Small intestine (tissue), 7 donors: ENCODE measurements around the gene ARHGEF2. TPM values are rescaled to one million over a fixed set of nuclear protein-coding genes. Genes with fewer than 3 reads are reported as not detected.

Source experiments
- DNase-seq, 2 donors: peaks; one replicate each; pipeline versions ENCODE4 v3.0.0 to v3.0.0-alpha.2; 2013
- FAIRE-seq: peaks from 2 replicates; lab custom pipeline; 2012; peaks lifted over from hg19 to GRCh38; lab: Jason Lieb, UNC
- H3K27ac ChIP-seq, 3 donors: one replicate each; pipeline ENCODE4 v1.5.1; 2013; ENCODE audit warnings: low read length in 2 of 3, mild to moderate bottlenecking in 2 of 3, control low read depth in 1 of 3, inconsistent platforms in 1 of 3, low read depth in 1 of 3, moderate library complexity in 1 of 3
- H3K27me3 ChIP-seq, 3 donors: one replicate each; pipeline ENCODE4 v1.6.1; 2013; ENCODE audit warnings: low read length in 3 of 3, inconsistent platforms in 1 of 3; ENCODE audit not compliant: control insufficient read depth in 3 of 3, insufficient read depth in 3 of 3
- H3K36me3 ChIP-seq, 3 donors: one replicate each; pipeline ENCODE4 v1.6.1; 2013; ENCODE audit warnings: low read length in 3 of 3, inconsistent platforms in 1 of 3, low read depth in 1 of 3, mild to moderate bottlenecking in 1 of 3, moderate library complexity in 1 of 3; ENCODE audit not compliant: control insufficient read depth in 3 of 3, insufficient read depth in 2 of 3
- H3K4me1 ChIP-seq, 3 donors: one replicate each; pipeline ENCODE4 v1.6.1; 2013; ENCODE audit warnings: low read length in 2 of 3, inconsistent platforms in 1 of 3, low read depth in 1 of 3, mild to moderate bottlenecking in 1 of 3, moderate library complexity in 1 of 3; ENCODE audit not compliant: control insufficient read depth in 3 of 3, insufficient read depth in 2 of 3
- H3K4me3 ChIP-seq, 3 donors: one replicate each; pipeline ENCODE4 v1.5.1; 2013; ENCODE audit warnings: low read length in 3 of 3, control low read depth in 1 of 3, inconsistent platforms in 1 of 3, low read depth in 1 of 3, mild to moderate bottlenecking in 1 of 3, moderate library complexity in 1 of 3
- H3K9me3 ChIP-seq, 2 donors: one replicate each; pipeline ENCODE4 v1.6.1; 2013; ENCODE audit warnings: low read depth in 1 of 2, low read length in 1 of 2; ENCODE audit not compliant: control insufficient read depth in 2 of 2, insufficient read depth in 1 of 2
- WGBS, 3 donors: extraction: QIAGEN DNeasy Blood & Tissue Kit; methylation state at CpG; one replicate each; pipeline ENCODE4 v1.1.7; 2013; 5-methylcytosine and 5-hydroxymethylcytosine counted together
- polyA plus RNA-seq, 4 donors: library from polyadenylated mRNA; stranded (reverse) in 3 of 4; unstranded in 1 of 4; fragments of 200-250 nt in 3 of 4; fragments of 120-200 nt in 1 of 4; gene quantifications; one replicate each; pipeline versions ENCODE4 v1.2.1 to v1.2.3, GENCODE V29; 2013
- donor health status: healthy with polysubstance abuse.
- donor health status: control.
- donor health status: control.
- donor health status: Bipolar disorder and iron deficiency.
- donor health status: healthy.

The ARHGEF2 gene
- polyA plus RNA-seq, 4 donors = 14.6 to 61.6 (median 38.2) TPM

- H3K27ac ChIP-seq = peak overlapping the region; percentile 86 to 95 (median 95)
- H3K36me3 ChIP-seq = peaks cover 0 to 6% (median 0%) of the 10 kb centered on the region in 3 donors
- H3K4me3 ChIP-seq = no peak overlapping the region
- H3K4me1 ChIP-seq = peaks cover 0 to 50% (median 9%) of the 10 kb centered on the region in 3 donors
- H3K27me3 ChIP-seq = no peaks in the 10 kb centered on the region
- FAIRE-seq (no peak), DNase-seq (peak; percentile 73 to 90)
- WGBS, 3 donors = 24 to 41% (median 31%) methylated on average over 4 of the region's 4 CpGs
- no peaks in the 10 kb centered on the region for H3K9me3 ChIP-seq
Measured at GRCh38 chr1:155940482-155940992, 37.8 kb downstream of the ARHGEF2 start.

- H3K9me3 ChIP-seq = no peaks in the 10 kb centered on the region
- H3K27me3 ChIP-seq = no peaks in the 10 kb centered on the region
- H3K36me3 ChIP-seq = peaks cover 0 to 6% (median 0%) of the 10 kb centered on the region in 3 donors
- DNase-seq (peak; percentile 70 to 75), FAIRE-seq (no peak)
- 0% methylated on average over 1 of the region's 1 CpG for WGBS, 3 donors
- H3K4me1 ChIP-seq = peaks cover 0 to 32% (median 4%) of the 10 kb centered on the region in 3 donors
- H3K27ac ChIP-seq = peak overlapping the region in 2 of 3 donors; percentile 6 to 33
- H3K4me3 ChIP-seq = no peak overlapping the region
Measured at GRCh38 chr1:155938220-155938627, 40.1 kb downstream of the ARHGEF2 start.

GRCh38 chr1:155934936-155935590 is 43.3 kb downstream of the ARHGEF2 start:
- 53 to 77% (median 73%) methylated on average over 24 of the region's 24 CpGs for WGBS, 3 donors
- Histone ChIP-seq H3K27ac (peak overlapping the region; percentile 74 to 90 (median 89)), H3K27me3 (no peaks in the 10 kb centered on the region), H3K4me1 (peaks cover 3 to 16% (median 15%) of the 10 kb centered on the region in 3 donors), H3K9me3 (no peaks in the 10 kb centered on the region), H3K4me3 (peak overlapping the region in 2 of 3 donors; percentile 67 to 75), H3K36me3 (peaks cover 5 to 22% (median 5%) of the 10 kb centered on the region in 3 donors)
- FAIRE-seq (no peak), DNase-seq (peak in 1 of 2 donors; percentile 47)

GRCh38 chr1:155934097-155934935 is 44.0 kb downstream of the ARHGEF2 start, which contains the start of gene KHDC4:
KHDC4 (minus strand) TSS chr1:155934413; CDS start chr1:155934373, 40 bp downstream.
- FAIRE-seq (no peak), DNase-seq (peak; percentile 98 to 100)
- no peaks in the 10 kb centered on the region for H3K9me3 ChIP-seq
- peak within 1 kb of the TSS; percentile 64 to 75 (median 67) for H3K4me3 ChIP-seq
- H3K36me3 ChIP-seq = peaks cover 5 to 29% (median 5%) of the 10 kb centered on the region in 3 donors
- H3K27ac ChIP-seq = peak within 1 kb of the TSS; percentile 82 to 94 (median 90)
- H3K27me3 ChIP-seq = no peaks in the 10 kb centered on the region
- H3K4me1 ChIP-seq = peaks cover 3 to 14% (median 13%) of the 10 kb centered on the region in 3 donors
- WGBS, 3 donors = 0 to 1% (median 1%) methylated on average over 50 of the region's 50 CpGs

DNA sequence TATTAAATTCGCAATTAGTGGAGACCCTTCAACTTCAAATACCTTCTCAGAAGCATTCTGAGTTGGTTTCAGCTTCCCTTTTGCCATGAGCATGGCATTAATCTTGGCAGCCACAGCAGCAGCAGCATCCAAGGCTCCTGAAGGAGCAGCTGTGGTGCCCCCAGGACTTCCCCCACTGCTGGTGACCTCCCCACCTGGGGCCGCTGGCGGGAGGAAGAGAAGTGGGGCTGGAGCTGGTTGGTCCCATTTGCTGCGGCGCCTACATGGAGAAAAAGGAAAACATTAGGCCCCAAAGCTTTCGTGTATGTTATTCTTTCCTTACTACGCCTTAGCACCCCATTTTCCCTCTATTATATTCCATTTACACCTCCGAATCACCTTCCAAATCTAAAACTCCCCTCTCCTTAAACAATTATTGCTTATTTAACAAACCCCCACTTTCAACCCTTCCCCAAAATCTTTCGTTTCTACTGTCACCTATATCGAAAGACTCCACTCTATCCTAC is 44.7 kb downstream of the ARHGEF2 start:
- Histone ChIP-seq H3K4me1 (peaks cover 3 to 14% (median 13%) of the 10 kb centered on the region in 3 donors), H3K36me3 (peaks cover 5 to 31% (median 5%) of the 10 kb centered on the region in 3 donors), H3K4me3 (peak overlapping the region; percentile 64 to 75 (median 67)), H3K9me3 (no peaks in the 10 kb centered on the region), H3K27ac (peak overlapping the region; percentile 82 to 94 (median 87)), H3K27me3 (no peaks in the 10 kb centered on the region)
- WGBS, 3 donors = 0 to 3% (median 2%) methylated on average over 10 of the region's 10 CpGs
- DNase-seq (peak; percentile 31 to 50), FAIRE-seq (no peak)

DNA sequence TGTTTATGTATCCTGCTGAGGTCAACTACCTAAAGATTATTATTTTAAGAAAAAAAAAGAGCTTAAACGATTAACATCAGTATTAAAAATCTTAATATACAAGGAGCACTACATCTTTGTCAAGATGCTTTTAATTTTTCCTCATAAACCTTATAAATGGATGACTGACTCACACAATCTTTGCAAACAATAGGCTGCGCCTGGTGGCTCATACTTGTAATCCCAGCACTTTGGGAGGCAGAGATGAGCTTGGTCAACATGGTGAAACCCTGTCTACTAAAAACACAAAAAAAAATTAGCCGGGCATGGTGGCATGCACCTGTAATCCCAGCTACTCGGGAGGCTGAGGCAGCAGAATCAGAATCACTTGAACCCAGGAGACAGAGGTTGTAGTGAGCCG is 45.9 kb downstream of the ARHGEF2 start:
- peaks cover 5 to 39% (median 5%) of the 10 kb centered on the region in 3 donors for H3K36me3 ChIP-seq
- 39 to 74% (median 52%) methylated on average over 5 of the region's 5 CpGs for WGBS, 3 donors
- no peak overlapping the region for H3K27ac ChIP-seq
- H3K27me3 ChIP-seq = no peaks in the 10 kb centered on the region
- no peaks in the 10 kb centered on the region for H3K9me3 ChIP-seq
- H3K4me1 ChIP-seq = peaks cover 3 to 14% (median 13%) of the 10 kb centered on the region in 3 donors
- FAIRE-seq (no peak), DNase-seq (no peak)
- peak overlapping the region in 1 of 3 donors; percentile 67 for H3K4me3 ChIP-seq

DNA sequence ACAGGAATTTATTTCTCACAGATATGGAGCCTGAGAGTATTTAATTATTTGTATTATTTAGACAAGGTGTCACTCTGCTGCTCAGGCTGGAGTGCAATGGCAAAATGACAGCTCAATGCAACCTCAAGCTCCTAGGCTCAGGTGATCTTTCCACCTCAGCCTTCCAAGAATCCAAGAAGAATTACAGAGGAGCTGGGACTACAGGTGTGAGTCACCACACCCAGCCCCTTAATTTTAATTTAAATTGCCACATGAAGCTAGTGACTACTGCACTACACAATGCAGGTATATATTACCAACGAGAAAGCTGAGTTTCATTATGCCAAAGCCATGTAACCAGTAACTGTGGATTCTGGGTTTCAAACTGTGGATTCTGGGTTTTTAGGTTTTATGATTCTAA is 46.3 kb downstream of the ARHGEF2 start:
- 9 to 42% (median 26%) methylated on average over 1 of the region's 1 CpG for WGBS, 3 donors
- H3K36me3 ChIP-seq = peaks cover 5 to 41% (median 6%) of the 10 kb centered on the region in 3 donors
- FAIRE-seq = no peak
- no peak overlapping the region for H3K27ac ChIP-seq
- H3K27me3 ChIP-seq = no peaks in the 10 kb centered on the region
- peak overlapping the region in 1 of 3 donors; percentile 28 for H3K4me3 ChIP-seq
- H3K9me3 ChIP-seq = no peaks in the 10 kb centered on the region
- DNase-seq = peak in 1 of 2 donors; percentile 41
- peaks cover 3 to 14% (median 13%) of the 10 kb centered on the region in 3 donors for H3K4me1 ChIP-seq
